NCI-H2107 treated with DMSO at 0.1 percent for 48 hours (cell line): ENCODE data around the gene CSRNP3.

Source experiments
- DNase-seq: peaks from one replicate; lab custom pipeline; 2025; ENCODE audit not compliant: unreplicated experiment; lab: John Stamatoyannopoulos, UW

CSRNP3 gene

GRCh38 chr2:165470361-165470760 is 863 bp downstream of the CSRNP3 start:
- no peak for DNase-seq

- no peak for DNase-seq
Observed at GRCh38 chr2:165471349-165471950, 2.0 kb downstream of the CSRNP3 start.

GRCh38 chr2:165472922-165473321 is 3.4 kb downstream of the CSRNP3 start:
- no peak for DNase-seq

GRCh38 chr2:165474619-165475276 is 5.2 kb downstream of the CSRNP3 start:
- DNase-seq, result no peak

GRCh38 chr2:165475277-165476004 is 5.9 kb downstream of the CSRNP3 start:
- DNase-seq, result no peak

GRCh38 chr2:165479856-165480255 is 10.4 kb downstream of the CSRNP3 start:
- DNase-seq, result no peak

- no peak for DNase-seq
Observed at GRCh38 chr2:165494573-165494972, 25.1 kb downstream of the CSRNP3 start.

- no peak for DNase-seq
Observed at GRCh38 chr2:165497659-165498317, 28.3 kb downstream of the CSRNP3 start.

- no peak for DNase-seq
Observed at GRCh38 chr2:165499131-165499530, 29.6 kb downstream of the CSRNP3 start.

GRCh38 chr2:165500001-165500400 is 30.5 kb downstream of the CSRNP3 start:
- DNase-seq, result no peak

- DNase-seq, result no peak
Observed at GRCh38 chr2:165500816-165501215, 31.3 kb downstream of the CSRNP3 start.

GRCh38 chr2:165505514-165505913 is 36.0 kb downstream of the CSRNP3 start:
- no peak for DNase-seq

- no peak for DNase-seq
Observed at GRCh38 chr2:165508927-165509326, 39.4 kb downstream of the CSRNP3 start.

GRCh38 chr2:165513479-165513878 is 44.0 kb downstream of the CSRNP3 start:
- DNase-seq, result no peak

GRCh38 chr2:165518611-165519010 is 49.1 kb downstream of the CSRNP3 start:
- DNase-seq, result no peak

- DNase-seq, result peak; percentile 11
Observed at GRCh38 chr2:165522719-165523118, 53.2 kb downstream of the CSRNP3 start.

- DNase-seq, result no peak
Observed at GRCh38 chr2:165524720-165525119, 55.2 kb downstream of the CSRNP3 start.

GRCh38 chr2:165528691-165529090 is 59.2 kb downstream of the CSRNP3 start:
- DNase-seq, result no peak

- DNase-seq, result peak; percentile 43
Observed at GRCh38 chr2:165529130-165529529, 59.6 kb downstream of the CSRNP3 start.

GRCh38 chr2:165533331-165533730 is 63.8 kb downstream of the CSRNP3 start:
- no peak for DNase-seq

GRCh38 chr2:165535471-165535870 is 66.0 kb downstream of the CSRNP3 start:
- DNase-seq, result no peak
